22Rv1 (cell line): ENCODE measurements around the gene NECTIN3.

Experiments used
- ZFX ChIP-seq: fragments of 450-650 bp; IDR thresholded peaks from 2 replicates; pipeline ENCODE4 v1.6.1; 2017; ENCODE audit warnings: antibody characterized with exemption, borderline replicate concordance
- TF ChIP-seq, protein P1 (sequence below): fragments of 450-650 bp; IDR thresholded peaks from 2 replicates; pipeline ENCODE4 v1.5.1; 2017; ENCODE audit warnings: mild to moderate bottlenecking

DNA sequence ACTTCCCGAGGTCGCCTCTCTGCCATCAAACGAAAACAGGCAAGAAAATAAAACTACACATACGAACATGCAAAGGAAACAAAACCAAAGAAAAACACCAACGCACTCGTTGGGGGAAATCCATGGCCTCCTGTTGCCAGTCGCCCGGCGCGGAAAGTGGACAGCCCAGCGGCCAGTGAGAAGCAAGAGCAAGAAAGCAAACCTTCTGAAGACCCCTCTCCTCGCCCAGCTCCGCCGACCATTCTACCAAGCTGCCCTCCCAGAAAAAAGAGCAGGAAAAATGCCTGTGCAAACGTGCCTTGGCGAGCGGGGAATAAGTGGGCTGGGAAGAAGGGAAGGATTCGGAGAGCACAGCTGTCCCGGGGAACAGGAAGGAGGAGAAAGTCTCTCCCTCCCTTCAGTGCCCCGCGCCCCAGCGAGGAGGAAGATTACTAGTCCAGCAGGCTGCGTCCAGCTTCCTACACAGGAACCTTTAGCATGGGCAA, 802 bp upstream of the NECTIN3 start:
- TF ChIP-seq, protein P1, sequence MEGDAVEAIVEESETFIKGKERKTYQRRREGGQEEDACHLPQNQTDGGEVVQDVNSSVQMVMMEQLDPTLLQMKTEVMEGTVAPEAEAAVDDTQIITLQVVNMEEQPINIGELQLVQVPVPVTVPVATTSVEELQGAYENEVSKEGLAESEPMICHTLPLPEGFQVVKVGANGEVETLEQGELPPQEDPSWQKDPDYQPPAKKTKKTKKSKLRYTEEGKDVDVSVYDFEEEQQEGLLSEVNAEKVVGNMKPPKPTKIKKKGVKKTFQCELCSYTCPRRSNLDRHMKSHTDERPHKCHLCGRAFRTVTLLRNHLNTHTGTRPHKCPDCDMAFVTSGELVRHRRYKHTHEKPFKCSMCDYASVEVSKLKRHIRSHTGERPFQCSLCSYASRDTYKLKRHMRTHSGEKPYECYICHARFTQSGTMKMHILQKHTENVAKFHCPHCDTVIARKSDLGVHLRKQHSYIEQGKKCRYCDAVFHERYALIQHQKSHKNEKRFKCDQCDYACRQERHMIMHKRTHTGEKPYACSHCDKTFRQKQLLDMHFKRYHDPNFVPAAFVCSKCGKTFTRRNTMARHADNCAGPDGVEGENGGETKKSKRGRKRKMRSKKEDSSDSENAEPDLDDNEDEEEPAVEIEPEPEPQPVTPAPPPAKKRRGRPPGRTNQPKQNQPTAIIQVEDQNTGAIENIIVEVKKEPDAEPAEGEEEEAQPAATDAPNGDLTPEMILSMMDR: no peak
- TF ChIP-seq ZFX: no peak
